ENCODE results near the gene SQOR.

SQOR gene

GRCh38 chr15:45588219-45588875 is 46.5 kb upstream of the SQOR start:
- FAIRE-seq (no peak), DNase-seq (ENCODE audit: insufficient read length, low spot score) (no peak)
- TF ChIP-seq, protein P1, sequence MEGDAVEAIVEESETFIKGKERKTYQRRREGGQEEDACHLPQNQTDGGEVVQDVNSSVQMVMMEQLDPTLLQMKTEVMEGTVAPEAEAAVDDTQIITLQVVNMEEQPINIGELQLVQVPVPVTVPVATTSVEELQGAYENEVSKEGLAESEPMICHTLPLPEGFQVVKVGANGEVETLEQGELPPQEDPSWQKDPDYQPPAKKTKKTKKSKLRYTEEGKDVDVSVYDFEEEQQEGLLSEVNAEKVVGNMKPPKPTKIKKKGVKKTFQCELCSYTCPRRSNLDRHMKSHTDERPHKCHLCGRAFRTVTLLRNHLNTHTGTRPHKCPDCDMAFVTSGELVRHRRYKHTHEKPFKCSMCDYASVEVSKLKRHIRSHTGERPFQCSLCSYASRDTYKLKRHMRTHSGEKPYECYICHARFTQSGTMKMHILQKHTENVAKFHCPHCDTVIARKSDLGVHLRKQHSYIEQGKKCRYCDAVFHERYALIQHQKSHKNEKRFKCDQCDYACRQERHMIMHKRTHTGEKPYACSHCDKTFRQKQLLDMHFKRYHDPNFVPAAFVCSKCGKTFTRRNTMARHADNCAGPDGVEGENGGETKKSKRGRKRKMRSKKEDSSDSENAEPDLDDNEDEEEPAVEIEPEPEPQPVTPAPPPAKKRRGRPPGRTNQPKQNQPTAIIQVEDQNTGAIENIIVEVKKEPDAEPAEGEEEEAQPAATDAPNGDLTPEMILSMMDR (IDR thresholded peaks at IDR 0.05; ENCODE audit: insufficient read depth, missing control alignments), result no peak

DNA sequence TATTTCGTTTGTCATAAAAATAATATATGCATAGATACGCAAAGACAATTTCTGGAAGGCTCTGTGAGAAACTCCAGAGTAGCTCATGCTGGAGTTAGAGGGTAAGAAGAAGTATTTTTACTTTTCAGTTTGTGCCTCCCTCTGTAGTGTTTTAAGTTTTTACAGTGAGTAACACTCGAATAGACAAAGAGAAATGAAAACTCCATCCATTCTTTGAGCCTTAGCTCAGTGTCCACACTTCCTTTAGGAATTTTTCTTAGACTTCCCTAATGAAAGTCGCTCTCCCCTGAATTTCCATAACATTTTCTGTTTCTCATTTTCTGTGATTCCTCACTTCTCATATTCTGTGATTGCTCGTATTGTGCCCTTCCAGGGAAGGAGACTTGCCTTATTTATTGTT is 45.6 kb upstream of the SQOR start:
- DNase-seq (ENCODE audit: insufficient read length, low spot score) (no peak), FAIRE-seq (no peak)
- TF ChIP-seq, protein P1 (IDR thresholded peaks at IDR 0.05; ENCODE audit: insufficient read depth, missing control alignments), result no peak

- FAIRE-seq (no peak), DNase-seq (ENCODE audit: insufficient read length, low spot score) (no peak)
These were observed 40.5 kb upstream of the SQOR start for GRCh38 chr15:45594319-45594718.

GRCh38 chr15:45594835-45595530 is 39.8 kb upstream of the SQOR start:
- DNase-seq (ENCODE audit: insufficient read length, low spot score) (no peak), FAIRE-seq (no peak)
- TF ChIP-seq, protein P1 (IDR thresholded peaks at IDR 0.05; ENCODE audit: insufficient read depth, missing control alignments), result no peak

More at GRCh38 chr15:45594319-45594718, 40.5 kb upstream of the SQOR start:
- TF ChIP-seq, protein P1 (IDR thresholded peaks at IDR 0.05; ENCODE audit: insufficient read depth, missing control alignments), result no peak

GRCh38 chr15:45603881-45604280 is 30.9 kb upstream of the SQOR start:
- FAIRE-seq, result no peak
- no peak for DNase-seq (ENCODE audit: insufficient read length, low spot score)
- TF ChIP-seq, protein P1 (IDR thresholded peaks at IDR 0.05; ENCODE audit: insufficient read depth, missing control alignments), result no peak

DNA sequence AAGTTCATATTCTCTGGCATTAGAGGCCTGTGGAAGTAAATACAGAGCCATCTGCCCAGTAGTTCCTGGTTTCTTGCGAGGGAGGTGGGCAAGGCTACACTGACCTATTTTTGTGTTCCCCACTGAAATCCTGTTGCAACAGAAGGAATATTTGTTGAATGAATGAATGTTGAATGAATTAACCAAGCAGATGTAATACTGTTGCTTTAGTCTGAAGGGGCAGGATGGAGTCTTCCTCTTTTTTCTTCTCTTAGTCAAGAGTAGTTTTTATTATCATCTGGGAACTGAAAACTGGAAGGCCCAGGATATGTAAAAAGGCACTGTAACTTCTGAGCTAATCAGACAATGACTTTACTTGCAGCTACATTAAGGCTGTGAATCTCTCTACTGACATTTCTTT is 30.5 kb upstream of the SQOR start:
- FAIRE-seq, result no peak

More for the DNA sequence above, 30.5 kb upstream of the SQOR start:
- DNase-seq (ENCODE audit: insufficient read length, low spot score), result no peak
- TF ChIP-seq, protein P1 (IDR thresholded peaks at IDR 0.05; ENCODE audit: insufficient read depth, missing control alignments), result no peak
